GM21515 (cell line): ENCODE results near the gene ARHGAP32.

Experiments used
- ATAC-seq: cut with Tn5 transposase; IDR thresholded peaks from one replicate; pipeline ENCODE4 v1.9.1; 2021; ENCODE audit not compliant: unreplicated experiment

ARHGAP32 gene

GRCh38 chr11:128916681-128917080 is 275.4 kb downstream of the ARHGAP32 start:
- ATAC-seq = no peak

- no peak for ATAC-seq
Observed at GRCh38 chr11:128916037-128916572, 276.0 kb downstream of the ARHGAP32 start.

- ATAC-seq = no peak
Observed at GRCh38 chr11:128915149-128915521, 277.0 kb downstream of the ARHGAP32 start.
